HG03280 (cell line): ENCODE data around the gene CFAP65.

ENCODE experiments used
- ATAC-seq: cut with Tn5 transposase; IDR thresholded peaks from one replicate; pipeline ENCODE4 v1.9.1; 2021; ENCODE audit warnings: mild to moderate bottlenecking, moderate library complexity; ENCODE audit not compliant: unreplicated experiment

The CFAP65 gene

GRCh38 chr2:218979846-218980734 lies 61.2 kb downstream of the CFAP65 start:
- ATAC-seq, result peak; percentile 87

- ATAC-seq, result no peak
Observed at GRCh38 chr2:218975060-218975777, 66.1 kb downstream of the CFAP65 start.

GRCh38 chr2:218970894-218971293 lies 70.4 kb downstream of the CFAP65 start:
- ATAC-seq, result no peak

DNA sequence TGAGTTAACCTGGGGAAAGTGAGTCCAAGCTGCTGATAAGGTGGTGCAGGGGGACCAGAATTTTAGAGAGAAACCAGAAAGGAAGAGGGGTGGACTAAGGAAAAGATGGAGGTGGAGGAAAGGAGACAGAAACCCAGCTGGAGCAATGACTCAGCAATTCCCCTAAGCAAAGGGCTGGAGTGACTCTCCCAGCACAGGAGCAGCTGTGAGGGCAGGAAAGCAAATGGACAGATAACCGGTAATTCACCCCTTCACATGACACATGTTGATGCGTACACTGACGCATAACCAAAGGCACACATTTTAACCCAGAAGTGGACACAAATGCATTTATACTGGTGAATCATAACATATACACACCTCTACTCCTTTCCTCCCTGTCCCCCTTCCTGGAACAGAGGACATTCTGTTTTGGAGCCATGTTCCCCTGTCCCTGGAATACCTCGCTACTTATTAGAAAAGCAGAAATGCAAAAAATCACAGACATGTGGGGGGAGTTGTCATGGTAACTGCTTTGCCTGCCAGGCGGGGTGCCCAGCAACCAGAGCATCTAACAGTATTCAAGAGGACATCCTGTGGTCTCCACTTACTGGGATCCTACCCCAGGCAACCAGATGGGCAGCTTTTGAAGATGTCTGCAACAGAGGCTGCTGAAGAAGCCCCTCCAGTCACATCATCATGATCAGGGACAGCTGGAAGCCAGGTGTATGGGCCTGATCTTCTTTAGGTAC lies 77.1 kb downstream of the CFAP65 start:
- ATAC-seq, result no peak

DNA sequence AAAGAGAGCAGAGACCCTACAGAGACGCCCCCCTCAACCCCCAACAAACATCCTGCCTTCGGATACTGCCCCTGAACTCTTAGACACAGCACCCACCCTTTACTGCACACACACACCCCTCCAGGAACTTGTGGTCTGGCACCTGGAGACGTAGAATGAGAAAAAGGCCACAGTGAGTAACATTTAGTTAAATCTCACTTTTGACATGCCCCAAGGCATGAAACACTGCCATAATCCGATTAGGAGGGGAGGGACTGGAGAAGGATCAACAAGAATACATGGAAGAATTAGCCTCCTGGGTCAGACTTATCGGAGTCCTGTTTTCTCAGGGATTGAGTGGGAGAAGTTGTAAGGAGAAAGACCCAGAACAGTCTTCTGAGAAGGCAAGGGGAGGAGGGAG lies 77.7 kb downstream of the CFAP65 start:
- no peak for ATAC-seq

DNA sequence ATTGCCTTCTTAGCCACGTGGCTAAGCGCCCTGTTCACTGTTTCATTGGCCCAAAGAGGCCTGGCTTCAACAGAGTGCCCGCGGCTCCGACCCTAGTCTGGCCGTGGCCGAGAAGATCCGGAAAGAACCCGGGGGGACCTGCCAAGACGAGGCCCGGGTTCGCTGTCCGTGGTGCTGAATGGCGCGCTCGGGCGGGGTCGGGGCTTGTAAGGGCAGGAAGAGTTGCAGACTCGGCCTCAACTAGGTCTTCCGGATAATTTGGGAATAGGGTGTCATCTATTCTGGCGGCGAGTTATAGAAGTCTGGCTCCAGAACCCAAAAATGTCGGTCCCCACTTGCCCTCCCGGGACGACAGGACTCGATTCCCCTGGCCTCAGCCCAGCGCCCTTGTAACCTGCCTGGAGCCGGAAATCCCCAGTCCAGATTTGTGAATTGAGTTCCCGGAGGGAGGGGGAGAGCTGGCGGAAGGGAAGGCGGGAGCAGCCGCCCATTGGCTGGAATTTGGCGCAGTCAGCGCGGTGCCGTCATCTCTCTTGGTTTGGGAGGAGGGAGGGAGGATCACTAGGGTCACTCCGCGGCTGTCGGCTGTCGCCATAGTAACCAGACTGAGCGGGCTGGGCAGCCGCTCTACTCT lies 78.3 kb downstream of the CFAP65 start:
- ATAC-seq, result no peak

- ATAC-seq, result no peak
Observed at GRCh38 chr2:218961651-218962570, 79.4 kb downstream of the CFAP65 start.

DNA sequence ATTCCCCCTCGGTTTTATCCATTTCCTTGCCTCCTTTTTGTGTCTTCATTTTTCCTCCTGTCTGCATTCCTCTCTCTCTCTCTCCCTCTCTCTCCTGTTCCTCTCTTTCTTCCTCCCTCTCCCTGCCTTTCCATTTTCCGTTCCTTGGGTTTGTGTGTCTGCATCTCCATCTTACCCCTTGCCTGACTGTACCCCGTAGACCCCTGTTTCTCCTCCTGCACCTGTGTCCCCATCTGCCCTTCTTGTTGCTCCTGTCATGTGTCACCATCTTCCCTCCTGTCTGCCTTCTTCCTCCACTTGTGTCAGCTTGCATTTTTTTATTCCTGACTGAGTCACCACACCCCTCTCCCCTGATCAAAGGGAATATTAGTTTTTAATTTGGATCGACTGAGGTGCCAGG lies 80.1 kb downstream of the CFAP65 start:
- no peak for ATAC-seq

DNA sequence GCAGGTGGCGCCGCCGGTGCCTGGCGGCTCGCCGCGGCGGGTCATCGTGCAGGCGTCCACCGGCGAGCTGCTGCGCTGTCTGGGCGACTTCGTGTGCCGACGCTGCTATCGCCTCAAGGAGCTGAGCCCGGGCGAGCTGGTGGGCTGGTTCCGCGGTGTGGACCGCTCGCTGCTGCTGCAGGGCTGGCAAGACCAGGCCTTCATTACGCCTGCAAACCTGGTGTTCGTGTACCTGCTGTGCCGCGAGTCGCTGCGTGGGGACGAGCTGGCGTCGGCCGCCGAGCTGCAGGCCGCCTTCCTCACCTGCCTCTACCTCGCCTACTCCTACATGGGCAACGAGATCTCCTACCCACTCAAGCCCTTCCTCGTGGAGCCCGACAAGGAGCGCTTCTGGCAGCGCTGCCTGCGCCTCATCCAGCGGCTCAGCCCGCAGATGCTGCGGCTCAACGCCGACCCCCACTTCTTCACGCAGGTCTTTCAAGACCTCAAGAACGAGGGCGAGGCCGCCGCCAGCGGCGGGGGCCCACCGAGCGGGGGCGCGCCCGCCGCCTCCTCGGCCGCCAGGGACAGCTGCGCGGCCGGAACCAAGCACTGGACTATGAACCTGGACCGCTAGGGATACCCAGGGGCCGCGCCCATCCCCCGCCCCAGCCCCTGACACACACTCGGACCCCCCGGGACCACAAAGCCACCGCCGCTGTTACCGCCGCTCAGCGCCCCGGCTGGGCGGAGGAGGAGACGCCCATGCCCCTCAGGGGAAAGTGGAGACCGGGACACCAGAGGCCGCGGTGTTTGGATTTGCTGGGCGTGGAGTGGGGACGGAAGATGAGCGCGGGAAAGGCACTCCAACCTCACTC lies 80.8 kb downstream of the CFAP65 start:
- no peak for ATAC-seq

DNA sequence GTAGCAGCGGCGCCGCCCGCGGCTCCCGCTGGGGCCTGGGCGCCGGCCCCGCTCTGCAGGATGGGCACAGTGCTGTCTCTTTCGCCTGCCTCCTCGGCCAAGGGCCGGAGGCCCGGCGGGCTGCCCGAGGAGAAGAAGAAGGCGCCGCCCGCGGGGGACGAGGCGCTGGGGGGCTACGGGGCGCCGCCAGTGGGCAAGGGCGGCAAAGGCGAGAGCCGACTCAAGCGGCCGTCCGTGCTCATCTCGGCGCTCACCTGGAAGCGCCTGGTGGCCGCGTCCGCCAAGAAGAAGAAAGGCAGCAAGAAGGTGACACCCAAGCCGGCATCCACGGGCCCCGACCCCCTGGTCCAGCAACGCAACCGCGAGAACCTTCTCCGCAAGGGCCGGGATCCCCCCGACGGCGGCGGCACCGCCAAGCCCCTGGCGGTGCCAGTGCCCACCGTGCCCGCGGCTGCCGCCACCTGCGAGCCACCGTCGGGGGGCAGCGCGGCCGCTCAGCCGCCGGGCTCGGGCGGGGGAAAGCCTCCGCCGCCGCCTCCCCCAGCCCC lies 81.5 kb downstream of the CFAP65 start:
- no peak for ATAC-seq

DNA sequence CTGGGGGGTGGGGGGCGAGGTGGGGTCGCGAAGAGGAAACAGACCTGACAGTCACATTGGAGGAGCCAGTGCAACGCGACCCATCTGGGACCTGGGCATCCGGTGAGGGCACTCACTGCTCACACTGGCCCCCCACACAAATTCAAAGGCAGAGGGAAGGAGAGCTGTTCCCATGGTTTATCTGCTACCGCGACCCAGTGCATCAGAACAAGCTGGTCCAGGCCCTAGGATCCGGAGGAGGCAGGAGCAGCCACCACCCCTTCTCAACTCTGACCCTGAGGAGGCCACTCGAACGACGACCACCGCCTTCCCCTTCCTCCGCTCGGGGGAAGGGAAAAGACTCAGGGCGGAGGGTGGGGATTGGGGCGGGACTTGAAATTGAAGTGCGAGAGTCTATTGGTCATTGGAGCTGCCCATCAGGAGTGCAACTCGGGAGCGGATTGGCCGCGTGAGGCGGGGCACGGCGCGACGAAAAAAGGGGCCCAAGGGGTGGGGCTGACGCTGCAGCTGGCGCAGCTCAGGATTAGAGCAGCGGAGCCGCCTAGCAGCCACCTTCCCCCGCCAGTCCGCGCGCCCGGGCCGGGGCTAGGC lies 82.1 kb downstream of the CFAP65 start, which contains the start of gene CDK5R2:
TSS of gene CDK5R2 (plus strand) at position 526 of the 591 bp plus-strand sequence. CDS start 155 bp downstream, outside the sequence.
- peak; percentile 98 for ATAC-seq

DNA sequence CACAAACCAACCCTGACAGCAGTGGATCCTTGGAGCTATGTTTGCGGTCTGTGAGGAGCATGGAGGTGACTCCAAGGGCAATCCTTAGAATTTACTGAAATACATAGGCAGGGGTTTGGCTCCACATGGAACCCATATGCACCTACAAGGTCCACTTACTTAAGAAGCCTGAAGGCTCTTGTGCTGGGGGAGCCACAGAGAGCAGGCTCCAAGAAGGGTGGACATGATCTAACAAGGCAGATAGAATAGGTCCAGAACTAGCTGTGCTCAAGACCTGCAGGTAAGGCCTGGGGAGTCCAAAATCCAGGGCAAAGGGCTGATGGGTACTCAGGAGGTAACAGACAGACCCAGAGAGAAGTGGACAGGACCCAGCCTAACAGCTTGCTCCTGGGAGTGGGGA lies 83.0 kb downstream of the CFAP65 start:
- ATAC-seq, result no peak

GRCh38 chr2:218957671-218958070 lies 83.6 kb downstream of the CFAP65 start:
- ATAC-seq, result no peak

GRCh38 chr2:218956039-218956438 lies 85.3 kb downstream of the CFAP65 start:
- no peak for ATAC-seq

DNA sequence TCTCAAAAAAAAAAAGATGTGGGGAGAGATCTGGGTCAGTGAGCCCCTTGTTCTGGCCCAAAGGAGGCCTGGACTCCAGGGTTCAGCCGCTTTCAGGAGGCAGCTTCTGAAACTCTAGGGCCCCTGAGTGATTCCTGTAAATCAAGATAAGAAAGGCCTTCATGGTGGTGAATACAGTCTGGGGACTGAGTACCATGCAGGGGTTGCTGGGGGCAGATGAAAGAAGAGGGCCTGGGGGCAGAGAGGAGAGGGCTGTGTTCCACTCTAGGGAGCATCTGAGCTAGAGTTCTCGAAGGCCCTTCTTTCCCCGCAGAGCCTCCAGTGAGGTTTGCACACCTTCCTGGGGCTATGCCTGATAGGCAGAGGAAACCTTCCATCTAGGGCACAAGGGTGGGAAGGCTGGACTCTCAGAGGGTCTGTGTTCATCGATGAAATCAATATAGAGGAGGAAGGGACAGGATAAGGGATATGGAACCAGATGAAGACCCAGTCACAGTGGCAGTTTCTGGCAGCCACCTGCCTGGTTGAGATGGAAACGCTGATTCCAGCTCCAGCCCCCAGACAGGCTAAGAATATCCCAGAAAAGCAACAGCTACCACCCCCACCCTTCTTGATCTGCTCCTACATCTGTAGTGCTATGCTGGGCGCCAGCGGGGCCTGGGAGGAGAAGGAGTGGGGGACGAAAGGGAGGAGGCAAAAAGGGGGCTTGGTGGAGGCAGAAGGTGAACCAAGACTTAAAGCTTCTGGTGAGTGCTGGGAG lies 86.6 kb downstream of the CFAP65 start:
- no peak for ATAC-seq

GRCh38 chr2:218953366-218953954 lies 87.9 kb downstream of the CFAP65 start:
- no peak for ATAC-seq
